Cardiac muscle cell (in vitro differentiated cells and primary cell): Measurements from ENCODE around the gene MEGF8. TPM values are rescaled to one million over a fixed set of nuclear protein-coding genes. Genes with fewer than 3 reads are reported as not detected.

Experiments
- DNase-seq, 2 donors: peaks; one replicate each; pipeline versions ENCODE4 v3.0.0 to v3.0.0-alpha.2; 2010 to 2017; ENCODE audit warnings: low read depth in 1 of 2, low spot score in 1 of 2
- H3K27ac ChIP-seq: fragments of 200-600 bp; sonication (generic); 2 replicates; pipeline ENCODE4 v1.5.1; 2016
- H3K27me3 ChIP-seq: fragments of 200-600 bp; sonication (generic); 2 replicates; pipeline ENCODE4 v1.6.0; 2016; ENCODE audit warnings: control low read depth
- H3K36me3 ChIP-seq: fragments of 200-600 bp; sonication (generic); 2 replicates; pipeline ENCODE4 v1.5.1; 2016; ENCODE audit warnings: control low read depth
- H3K4me1 ChIP-seq: fragments of 200-600 bp; sonication (generic); 2 replicates; pipeline ENCODE4 v1.8.1; 2017; ENCODE audit warnings: low read depth, mild to moderate bottlenecking, mixed run types
- H3K4me3 ChIP-seq: fragments of 200-600 bp; sonication (generic); 2 replicates; pipeline ENCODE4 v1.5.1; 2016; ENCODE audit warnings: mild to moderate bottlenecking
- H3K9me3 ChIP-seq: fragments of 200-600 bp; sonication (generic); 2 replicates; pipeline ENCODE4 v1.5.1; 2017; ENCODE audit warnings: low read depth, mild to moderate bottlenecking, control low read depth
- polyA plus RNA-seq: library from polyadenylated mRNA; unstranded; fragments of >200 nt; fragmentation: Nextera tagmentation; extraction: Ambion mirVana; gene quantifications from 2 replicates; pipeline ENCODE4 v1.2.1, GENCODE V29; 2016
- total RNA-seq: library from RNA; depleted of rRNA; stranded (reverse); fragments of >200 nt; gene quantifications from 2 replicates; pipeline ENCODE4 v1.2.3, GENCODE V29; 2016
- TF ChIP-seq, protein P1 (sequence below): IDR thresholded peaks from 2 replicates; pipeline ENCODE4 v1.5.1; 2012; ENCODE audit warnings: low read depth, mild to moderate bottlenecking, low read length

MEGF8 gene
- total and polyA plus RNA-seq, 2 experiments from 2014 or later: 23.9 to 102 TPM

DNA sequence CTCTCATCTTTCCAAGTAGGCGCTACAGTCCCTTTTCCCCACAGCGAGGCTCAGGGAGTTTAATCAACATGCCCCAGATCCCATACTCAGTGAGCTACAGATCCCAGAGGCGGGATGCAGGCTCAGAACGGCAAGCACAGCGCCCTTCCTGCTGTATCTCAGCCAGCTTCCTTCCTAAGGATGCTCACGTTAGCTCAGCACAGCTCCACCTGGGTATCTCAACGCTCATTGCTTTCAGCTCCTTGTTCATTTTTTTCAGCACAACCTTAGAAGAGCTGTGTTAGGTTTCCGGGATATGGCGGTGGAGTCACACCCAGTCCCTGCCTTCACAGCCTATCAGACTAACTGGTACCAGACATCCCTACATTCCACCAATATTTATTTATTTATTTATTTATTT lies 3.1 kb upstream of the MEGF8 start:
- TF ChIP-seq, protein P1, sequence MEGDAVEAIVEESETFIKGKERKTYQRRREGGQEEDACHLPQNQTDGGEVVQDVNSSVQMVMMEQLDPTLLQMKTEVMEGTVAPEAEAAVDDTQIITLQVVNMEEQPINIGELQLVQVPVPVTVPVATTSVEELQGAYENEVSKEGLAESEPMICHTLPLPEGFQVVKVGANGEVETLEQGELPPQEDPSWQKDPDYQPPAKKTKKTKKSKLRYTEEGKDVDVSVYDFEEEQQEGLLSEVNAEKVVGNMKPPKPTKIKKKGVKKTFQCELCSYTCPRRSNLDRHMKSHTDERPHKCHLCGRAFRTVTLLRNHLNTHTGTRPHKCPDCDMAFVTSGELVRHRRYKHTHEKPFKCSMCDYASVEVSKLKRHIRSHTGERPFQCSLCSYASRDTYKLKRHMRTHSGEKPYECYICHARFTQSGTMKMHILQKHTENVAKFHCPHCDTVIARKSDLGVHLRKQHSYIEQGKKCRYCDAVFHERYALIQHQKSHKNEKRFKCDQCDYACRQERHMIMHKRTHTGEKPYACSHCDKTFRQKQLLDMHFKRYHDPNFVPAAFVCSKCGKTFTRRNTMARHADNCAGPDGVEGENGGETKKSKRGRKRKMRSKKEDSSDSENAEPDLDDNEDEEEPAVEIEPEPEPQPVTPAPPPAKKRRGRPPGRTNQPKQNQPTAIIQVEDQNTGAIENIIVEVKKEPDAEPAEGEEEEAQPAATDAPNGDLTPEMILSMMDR: no peak
- H3K4me3 ChIP-seq: no peak overlapping the region
- H3K9me3 ChIP-seq: no peaks in the 10 kb centered on the region
- H3K27ac ChIP-seq: no peak overlapping the region
- H3K27me3 ChIP-seq: peaks cover 53% of the 10 kb centered on the region
- H3K4me1 ChIP-seq: peaks cover 8% of the 10 kb centered on the region
- no peak for DNase-seq
- no peaks in the 10 kb centered on the region for H3K36me3 ChIP-seq

DNA sequence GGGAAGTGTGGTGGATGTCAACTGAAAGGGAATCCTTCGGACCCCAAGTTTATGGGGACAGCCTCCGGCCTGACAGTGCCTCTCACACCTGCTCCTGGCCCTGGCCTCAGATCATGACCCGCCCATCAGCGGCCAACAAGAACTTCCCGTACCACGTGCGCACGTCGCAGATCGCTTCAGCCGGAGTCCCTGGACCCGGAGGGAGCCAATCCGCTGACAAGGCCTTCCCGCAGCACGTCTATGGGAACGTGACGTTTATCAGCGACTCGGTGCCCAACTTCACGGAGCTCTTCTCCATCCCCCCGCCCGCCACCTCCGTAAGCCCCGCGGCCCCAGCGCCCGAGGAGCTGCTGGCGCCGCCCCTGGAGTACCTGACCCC lies 2.0 kb upstream of the MEGF8 start:
- Histone ChIP-seq H3K27me3 (peaks cover 53% of the 10 kb centered on the region), H3K36me3 (no peaks in the 10 kb centered on the region), H3K27ac (no peak overlapping the region), H3K4me1 (peaks cover 8% of the 10 kb centered on the region), H3K4me3 (no peak overlapping the region), H3K9me3 (no peaks in the 10 kb centered on the region)
- TF ChIP-seq, protein P1: no peak
- no peak for DNase-seq

DNA sequence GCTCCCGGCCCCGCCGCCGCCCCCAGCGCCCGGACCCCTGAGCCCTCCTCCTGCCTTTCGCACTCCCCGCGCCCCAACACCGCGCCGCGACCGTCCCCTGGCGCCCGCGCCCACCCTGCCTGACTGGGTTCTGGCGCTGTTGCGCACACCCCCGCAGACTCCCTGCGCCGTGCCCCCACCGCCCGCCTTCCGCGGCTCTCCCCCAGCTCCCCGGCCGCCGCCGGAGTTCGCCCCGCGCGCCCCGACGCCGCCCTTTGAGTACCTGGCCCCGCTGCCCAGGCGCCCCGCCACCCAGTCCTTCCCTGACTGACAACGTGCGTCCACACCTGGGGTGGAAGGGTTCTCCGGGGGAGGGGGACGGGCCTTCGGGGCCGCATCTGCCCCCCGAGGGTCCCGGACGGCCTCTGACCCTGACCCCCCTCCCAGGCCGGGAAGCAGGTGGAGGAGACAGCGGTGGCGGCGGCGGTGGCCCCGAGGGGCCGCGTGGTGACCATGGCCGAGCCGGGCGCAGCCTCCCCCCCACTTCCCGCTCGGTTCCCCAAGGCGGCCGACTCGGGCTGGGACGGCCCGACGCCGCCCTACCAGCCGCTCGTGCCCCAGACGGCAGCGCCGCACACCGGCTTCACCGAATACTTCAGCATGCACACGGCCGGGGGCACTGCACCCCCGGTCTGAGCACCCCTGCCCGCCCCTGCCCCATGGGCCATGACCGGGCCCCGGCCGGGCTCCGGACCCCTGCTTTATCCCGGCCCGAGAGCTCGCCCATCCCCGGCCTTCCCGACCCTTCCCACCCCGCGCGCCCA lies 1.4 kb upstream of the MEGF8 start:
- TF ChIP-seq, protein P1: no peak
- Histone ChIP-seq H3K4me1 (peaks cover 8% of the 10 kb centered on the region), H3K36me3 (no peaks in the 10 kb centered on the region), H3K27ac (no peak overlapping the region), H3K27me3 (peaks cover 53% of the 10 kb centered on the region), H3K9me3 (no peaks in the 10 kb centered on the region), H3K4me3 (peak overlapping the region; percentile 4)
- DNase-seq: no peak

GRCh38 chr19:42324655-42325307 lies 654 bp upstream of the MEGF8 start:
- peaks cover 52% of the 10 kb centered on the region for H3K27me3 ChIP-seq

DNA sequence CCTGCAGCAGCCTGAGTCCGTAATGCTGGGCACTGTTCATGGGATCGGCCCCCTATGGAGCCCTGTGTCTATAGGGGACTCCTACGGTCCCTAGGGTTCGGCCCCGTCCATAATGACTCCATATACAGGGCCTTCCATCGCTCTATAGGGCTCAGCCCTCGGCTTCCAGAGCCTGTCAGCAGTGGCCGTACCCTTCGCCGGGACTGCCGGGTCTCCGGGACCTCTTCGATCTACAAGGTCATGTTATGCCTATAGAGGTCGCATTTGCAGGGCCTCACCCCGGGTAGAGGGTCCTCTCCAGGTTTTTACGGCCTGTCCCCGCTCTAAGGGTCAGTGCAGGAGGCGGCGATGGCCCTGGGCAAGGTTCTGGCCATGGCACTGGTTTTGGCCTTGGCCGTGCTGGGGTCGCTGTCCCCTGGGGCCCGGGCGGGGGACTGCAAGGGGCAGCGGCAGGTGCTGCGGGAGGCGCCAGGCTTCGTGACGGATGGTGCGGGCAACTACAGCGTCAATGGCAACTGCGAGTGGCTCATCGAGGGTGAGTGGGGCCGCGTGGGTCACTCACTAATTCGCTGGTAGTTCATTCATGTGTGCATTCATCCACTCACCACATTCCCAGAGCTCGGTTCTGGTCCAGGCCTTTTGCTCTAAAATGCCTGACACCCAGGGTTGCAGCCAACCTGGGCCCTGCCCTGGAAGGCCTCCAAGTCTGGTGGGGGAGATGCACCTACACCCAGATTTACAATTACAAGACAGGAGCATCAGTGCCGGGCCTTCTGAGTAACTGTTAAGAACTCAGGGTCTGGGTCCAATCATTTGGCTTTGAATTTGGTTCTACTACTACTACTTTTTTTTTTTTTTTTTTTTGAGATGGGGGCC lies 699 bp downstream of the MEGF8 start:
- Histone ChIP-seq H3K27me3 (peaks cover 39% of the 10 kb centered on the region), H3K36me3 (no peaks in the 10 kb centered on the region), H3K4me1 (peaks cover 8% of the 10 kb centered on the region), H3K9me3 (no peaks in the 10 kb centered on the region), H3K27ac (peak overlapping the region; percentile 61), H3K4me3 (peak overlapping the region; percentile 74)
- peak in 1 of 2 donors; percentile 46 for DNase-seq
- TF ChIP-seq, protein P1: peak; percentile 1

More at GRCh38 chr19:42324655-42325307, 654 bp upstream of the MEGF8 start:
- H3K4me1 ChIP-seq: peaks cover 8% of the 10 kb centered on the region
- peak overlapping the region; percentile 4 for H3K4me3 ChIP-seq
- TF ChIP-seq, protein P1: no peak
- H3K27ac ChIP-seq: no peak overlapping the region
- no peak for DNase-seq
- no peaks in the 10 kb centered on the region for H3K9me3 ChIP-seq
- no peaks in the 10 kb centered on the region for H3K36me3 ChIP-seq
